Caco-2 (cell line): Measurements from ENCODE around the gene ESRRB. TPM values are rescaled to one million over a fixed set of nuclear protein-coding genes. Genes with fewer than 3 reads are reported as not detected.

Experiments used
- BruUV-seq: library from RNA; stranded (reverse); fragments of 400-500 nt; replicated peaks from 2 replicates; lab custom pipeline; 2021; lab: Mats Ljungman, UMichigan
- CTCF ChIA-PET: fragments of 300-600 bp; sonication (Branson Sonifier 250); formaldehyde crosslinking; loops from one replicate; lab custom pipeline; 2022; ENCODE audit warnings: antibody characterized with exemption; lab: Charles Lee
- POLR2A ChIA-PET: fragments of 300-600 bp; sonication (Branson Sonifier 250); formaldehyde crosslinking; loops from one replicate; lab custom pipeline; 2022; ENCODE audit warnings: antibody characterized with exemption; lab: Charles Lee
- DNase-seq, 2 experiments: peaks; one replicate each; pipeline versions ENCODE4 v3.0.0 to v3.0.0-alpha.2; 2020 to 2022
- H3K27me3 ChIP-seq: replicated peaks from 2 replicates; pipeline ENCODE4 v1.6.0; 2011; ENCODE audit warnings: low read length; ENCODE audit not compliant: control insufficient read depth, insufficient read depth
- H3K36me3 ChIP-seq: 2 replicates; pipeline ENCODE4 v1.5.1; 2011; ENCODE audit warnings: low read length; ENCODE audit not compliant: control insufficient read depth, insufficient read depth
- H3K4me1 ChIP-seq: fragments of 250-450 bp; sonication (Bioruptor Pico); 2 replicates; pipeline ENCODE4 v1.5.1; 2020; ENCODE audit warnings: mild to moderate bottlenecking
- H3K4me3 ChIP-seq: 2 replicates; pipeline ENCODE4 v1.5.1; 2011; ENCODE audit warnings: low read depth, mild to moderate bottlenecking, control low read depth, low read length
- H3K9me3 ChIP-seq: fragments of 250-450 bp; sonication (Bioruptor Pico); 2 replicates; pipeline ENCODE4 v1.5.1; 2020; ENCODE audit warnings: mild to moderate bottlenecking, moderate library complexity
- H3K27ac Mint-ChIP-seq: one replicate; pipeline ENCODE4 v1.8.0; 2022; ENCODE audit warnings: mixed read lengths; ENCODE audit not compliant: unreplicated experiment
- H3K27me3 Mint-ChIP-seq: one replicate; pipeline ENCODE4 v1.8.0; 2022; ENCODE audit warnings: mixed read lengths; ENCODE audit not compliant: insufficient read depth, unreplicated experiment
- H3K36me3 Mint-ChIP-seq: one replicate; pipeline ENCODE4 v1.8.0; 2022; ENCODE audit warnings: mild to moderate bottlenecking, mixed read lengths; ENCODE audit not compliant: insufficient read depth, unreplicated experiment
- H3K4me1 Mint-ChIP-seq: one replicate; pipeline ENCODE4 v1.8.0; 2022; ENCODE audit warnings: low read depth, mixed read lengths; ENCODE audit not compliant: unreplicated experiment
- H3K4me3 Mint-ChIP-seq: one replicate; pipeline ENCODE4 v1.8.0; 2022; ENCODE audit warnings: mild to moderate bottlenecking, moderate library complexity, mixed read lengths; ENCODE audit not compliant: unreplicated experiment
- H3K9me3 Mint-ChIP-seq: one replicate; pipeline ENCODE4 v1.8.0; 2022; ENCODE audit warnings: mixed read lengths; ENCODE audit not compliant: unreplicated experiment
- intact Hi-C: fragments of 100-400 bp; cut with micrococcal nuclease; formaldehyde crosslinking; loops from one replicate; pipeline ENCODE4 v1.10.0; 2022; ENCODE audit not compliant: unreplicated experiment
- total RNA-seq: library from RNA; stranded (reverse); gene quantifications from 2 replicates; pipeline ENCODE4 v1.2.3, GENCODE V29; 2022
- TF ChIP-seq, protein P1 (sequence below), 2 experiments: fragments of 200-600 bp in 1 of 2; IDR thresholded peaks; 1 replicate in 1 of 2; 2 replicates in 1 of 2; pipeline versions ENCODE4 v1.5.1 to v1.8.0; 2011 to 2022; ENCODE audit warnings: antibody characterized with exemption in 1 of 2, control low read depth in 1 of 2, inconsistent platforms in 1 of 2, low read depth in 1 of 2, low read length in 1 of 2, mild to moderate bottlenecking in 1 of 2, moderate library complexity in 1 of 2; ENCODE audit not compliant: insufficient read depth in 1 of 2, severe bottlenecking in 1 of 2, unreplicated experiment in 1 of 2

Gene ESRRB
- total RNA-seq, 1 experiment from 2014 or later = not detected

DNA sequence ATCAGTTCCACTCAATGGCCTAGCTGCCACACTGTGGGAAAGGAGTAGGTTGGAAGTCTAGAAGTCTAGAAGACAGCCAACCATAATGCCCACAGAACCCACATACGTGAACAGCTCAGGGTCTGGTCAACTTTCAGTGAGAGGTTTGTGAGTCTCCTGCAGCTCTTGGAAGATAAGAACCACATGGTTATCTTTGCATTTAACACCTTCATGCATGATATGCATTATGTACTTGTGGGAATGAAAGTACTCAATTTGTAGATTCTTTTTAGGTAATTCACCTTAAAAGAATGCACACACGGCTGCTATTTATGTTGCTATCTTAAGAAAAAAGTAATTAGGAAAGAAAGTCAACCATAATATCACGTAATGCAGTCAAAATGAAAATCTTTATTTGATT lies 126.7 kb downstream of the ESRRB start:
- BruUV-seq = no TSS peak
- no peaks in the 10 kb centered on the region; the same call in 1 of the 2 replicates for H3K27me3 ChIP-seq
- POLR2A ChIA-PET = no interaction called here

DNA sequence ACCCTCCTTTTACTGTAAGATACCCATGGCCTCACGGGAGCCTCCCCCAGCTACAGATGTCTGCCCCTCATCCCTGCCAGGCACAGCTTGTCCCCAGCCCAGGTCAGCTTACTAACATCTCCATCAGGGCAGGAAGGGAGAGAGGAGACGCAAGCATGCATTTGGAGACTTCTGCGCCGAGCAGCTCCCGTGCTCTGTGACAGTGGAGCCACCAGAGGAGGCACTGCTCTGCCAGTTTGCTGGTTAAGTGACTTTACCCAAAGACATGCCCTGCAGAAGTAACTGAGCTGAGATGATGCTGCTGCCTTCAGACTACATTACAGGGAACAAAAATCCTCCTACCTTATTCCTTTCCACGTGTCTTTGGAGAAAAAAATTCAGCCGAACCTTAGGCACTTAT lies 133.4 kb downstream of the ESRRB start:
- H3K27me3 Mint-ChIP-seq = peaks cover 31% of the 10 kb centered on the region
- Histone ChIP-seq H3K27me3 (peaks cover 1% of the 10 kb centered on the region), H3K4me1 (no peaks in the 10 kb centered on the region), H3K4me3 (no peak overlapping the region), H3K36me3 (no peaks in the 10 kb centered on the region), H3K9me3 (no peaks in the 10 kb centered on the region)
- H3K4me3 Mint-ChIP-seq = no peak overlapping the region
- no peaks in the 10 kb centered on the region for H3K36me3 Mint-ChIP-seq
- intact Hi-C loops = no loop called here
- no peak for DNase-seq
- TF ChIP-seq, protein P1, sequence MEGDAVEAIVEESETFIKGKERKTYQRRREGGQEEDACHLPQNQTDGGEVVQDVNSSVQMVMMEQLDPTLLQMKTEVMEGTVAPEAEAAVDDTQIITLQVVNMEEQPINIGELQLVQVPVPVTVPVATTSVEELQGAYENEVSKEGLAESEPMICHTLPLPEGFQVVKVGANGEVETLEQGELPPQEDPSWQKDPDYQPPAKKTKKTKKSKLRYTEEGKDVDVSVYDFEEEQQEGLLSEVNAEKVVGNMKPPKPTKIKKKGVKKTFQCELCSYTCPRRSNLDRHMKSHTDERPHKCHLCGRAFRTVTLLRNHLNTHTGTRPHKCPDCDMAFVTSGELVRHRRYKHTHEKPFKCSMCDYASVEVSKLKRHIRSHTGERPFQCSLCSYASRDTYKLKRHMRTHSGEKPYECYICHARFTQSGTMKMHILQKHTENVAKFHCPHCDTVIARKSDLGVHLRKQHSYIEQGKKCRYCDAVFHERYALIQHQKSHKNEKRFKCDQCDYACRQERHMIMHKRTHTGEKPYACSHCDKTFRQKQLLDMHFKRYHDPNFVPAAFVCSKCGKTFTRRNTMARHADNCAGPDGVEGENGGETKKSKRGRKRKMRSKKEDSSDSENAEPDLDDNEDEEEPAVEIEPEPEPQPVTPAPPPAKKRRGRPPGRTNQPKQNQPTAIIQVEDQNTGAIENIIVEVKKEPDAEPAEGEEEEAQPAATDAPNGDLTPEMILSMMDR (IDR thresholded peaks at IDR 0.05; ENCODE audit: insufficient read depth in 1 of 2, low read depth in 1 of 2, low read length in 1 of 2, severe bottlenecking in 1 of 2, unreplicated experiment in 1 of 2) = no peak
- H3K9me3 Mint-ChIP-seq = no peaks in the 10 kb centered on the region
- ChIA-PET CTCF (no interaction called here), POLR2A (no interaction called here)
- no peaks in the 10 kb centered on the region for H3K4me1 Mint-ChIP-seq
- no TSS peak for BruUV-seq
- no peak overlapping the region for H3K27ac Mint-ChIP-seq

More for the DNA sequence above, 126.7 kb downstream of the ESRRB start:
- Histone ChIP-seq H3K4me3 (no peak overlapping the region), H3K9me3 (no peaks in the 10 kb centered on the region), H3K4me1 (no peaks in the 10 kb centered on the region), H3K36me3 (no peaks in the 10 kb centered on the region)
- Mint-ChIP-seq H3K27ac (no peak overlapping the region), H3K4me1 (no peaks in the 10 kb centered on the region), H3K9me3 (no peaks in the 10 kb centered on the region), H3K36me3 (no peaks in the 10 kb centered on the region), H3K27me3 (peaks cover 24% of the 10 kb centered on the region), H3K4me3 (no peak overlapping the region)
- intact Hi-C loops = no loop called here
- TF ChIP-seq, protein P1 (IDR thresholded peaks at IDR 0.05; ENCODE audit: insufficient read depth in 1 of 2, low read depth in 1 of 2, low read length in 1 of 2, severe bottlenecking in 1 of 2, unreplicated experiment in 1 of 2) = no peak
- CTCF ChIA-PET = no interaction called here
- no peak for DNase-seq

DNA sequence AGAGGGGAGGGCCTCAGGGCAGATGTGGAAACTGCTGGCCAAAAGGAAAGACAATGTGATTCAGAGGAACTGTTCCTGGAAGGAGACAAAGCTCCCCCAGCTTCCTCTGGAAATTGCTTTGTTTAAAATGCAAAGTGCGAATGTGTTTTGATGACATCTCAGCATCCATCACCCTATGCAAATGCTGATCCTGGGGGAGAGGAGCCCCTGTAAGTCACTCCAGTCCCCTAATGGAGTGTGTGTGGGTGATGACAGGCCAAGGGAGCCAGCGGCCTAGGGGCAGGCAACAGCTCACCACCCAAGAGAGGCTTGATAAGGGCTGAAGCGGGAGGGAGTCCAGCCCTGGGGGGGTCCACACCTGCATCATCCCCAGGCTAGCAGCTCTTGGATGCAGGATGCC lies 134.2 kb downstream of the ESRRB start:
- peaks cover 1% of the 10 kb centered on the region; the same call in 1 of the 2 replicates for H3K27me3 ChIP-seq
- no peaks in the 10 kb centered on the region for H3K9me3 Mint-ChIP-seq
- no peak overlapping the region for H3K4me3 ChIP-seq
- H3K27me3 Mint-ChIP-seq = peaks cover 27% of the 10 kb centered on the region
- BruUV-seq = no TSS peak
- H3K27ac Mint-ChIP-seq = no peak overlapping the region
- ChIA-PET POLR2A (no interaction called here), CTCF (no interaction called here)
- H3K4me1 Mint-ChIP-seq = no peaks in the 10 kb centered on the region
- DNase-seq = no peak
- no peaks in the 10 kb centered on the region for H3K4me1 ChIP-seq
- TF ChIP-seq, protein P1 (IDR thresholded peaks at IDR 0.05; ENCODE audit: insufficient read depth in 1 of 2, low read depth in 1 of 2, low read length in 1 of 2, severe bottlenecking in 1 of 2, unreplicated experiment in 1 of 2) = no peak
- H3K4me3 Mint-ChIP-seq = no peak overlapping the region
- no peaks in the 10 kb centered on the region for H3K36me3 Mint-ChIP-seq
- intact Hi-C loops = no loop called here
- no peaks in the 10 kb centered on the region for H3K36me3 ChIP-seq
- H3K9me3 ChIP-seq = no peaks in the 10 kb centered on the region
